Measurements from ENCODE around the gene HEPH.
"Not testable (repeated sequence)": the region's sequence is repeated elsewhere in the genome, so short reads cannot be mapped to it uniquely, and the experiment has no call there.

The HEPH gene, protein sequence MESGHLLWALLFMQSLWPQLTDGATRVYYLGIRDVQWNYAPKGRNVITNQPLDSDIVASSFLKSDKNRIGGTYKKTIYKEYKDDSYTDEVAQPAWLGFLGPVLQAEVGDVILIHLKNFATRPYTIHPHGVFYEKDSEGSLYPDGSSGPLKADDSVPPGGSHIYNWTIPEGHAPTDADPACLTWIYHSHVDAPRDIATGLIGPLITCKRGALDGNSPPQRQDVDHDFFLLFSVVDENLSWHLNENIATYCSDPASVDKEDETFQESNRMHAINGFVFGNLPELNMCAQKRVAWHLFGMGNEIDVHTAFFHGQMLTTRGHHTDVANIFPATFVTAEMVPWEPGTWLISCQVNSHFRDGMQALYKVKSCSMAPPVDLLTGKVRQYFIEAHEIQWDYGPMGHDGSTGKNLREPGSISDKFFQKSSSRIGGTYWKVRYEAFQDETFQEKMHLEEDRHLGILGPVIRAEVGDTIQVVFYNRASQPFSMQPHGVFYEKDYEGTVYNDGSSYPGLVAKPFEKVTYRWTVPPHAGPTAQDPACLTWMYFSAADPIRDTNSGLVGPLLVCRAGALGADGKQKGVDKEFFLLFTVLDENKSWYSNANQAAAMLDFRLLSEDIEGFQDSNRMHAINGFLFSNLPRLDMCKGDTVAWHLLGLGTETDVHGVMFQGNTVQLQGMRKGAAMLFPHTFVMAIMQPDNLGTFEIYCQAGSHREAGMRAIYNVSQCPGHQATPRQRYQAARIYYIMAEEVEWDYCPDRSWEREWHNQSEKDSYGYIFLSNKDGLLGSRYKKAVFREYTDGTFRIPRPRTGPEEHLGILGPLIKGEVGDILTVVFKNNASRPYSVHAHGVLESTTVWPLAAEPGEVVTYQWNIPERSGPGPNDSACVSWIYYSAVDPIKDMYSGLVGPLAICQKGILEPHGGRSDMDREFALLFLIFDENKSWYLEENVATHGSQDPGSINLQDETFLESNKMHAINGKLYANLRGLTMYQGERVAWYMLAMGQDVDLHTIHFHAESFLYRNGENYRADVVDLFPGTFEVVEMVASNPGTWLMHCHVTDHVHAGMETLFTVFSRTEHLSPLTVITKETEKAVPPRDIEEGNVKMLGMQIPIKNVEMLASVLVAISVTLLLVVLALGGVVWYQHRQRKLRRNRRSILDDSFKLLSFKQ

GRCh38 chrX:66163849-66164411, at the start of gene HEPH:
TSS of gene HEPH (plus strand) at chrX:66164247. CDS start at chrX:66170571, 6,324 bp downstream.
- no peak for DNase-seq (ENCODE audit: low spot score)

DNA sequence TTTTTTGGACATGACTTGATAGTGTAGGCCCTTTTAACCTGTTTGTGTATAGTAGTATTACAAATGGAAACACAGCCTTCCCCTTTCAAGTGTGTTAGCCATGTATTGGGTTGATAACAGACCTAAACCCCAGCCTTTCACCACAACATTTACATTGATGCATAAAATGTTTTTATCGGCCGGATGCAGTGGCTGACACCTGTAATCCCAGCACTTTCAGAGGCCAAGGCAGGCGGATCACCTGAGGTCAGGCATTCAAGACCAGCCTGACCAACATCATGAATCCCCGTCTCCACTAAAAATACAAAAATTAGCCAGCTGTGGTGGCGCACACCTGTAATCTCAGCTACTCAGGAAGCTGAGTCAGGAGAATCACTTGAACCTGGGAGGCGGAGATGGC, 45.3 kb upstream of the HEPH start:
- not testable (repeated sequence) for DNase-seq (ENCODE audit: low spot score)

DNA sequence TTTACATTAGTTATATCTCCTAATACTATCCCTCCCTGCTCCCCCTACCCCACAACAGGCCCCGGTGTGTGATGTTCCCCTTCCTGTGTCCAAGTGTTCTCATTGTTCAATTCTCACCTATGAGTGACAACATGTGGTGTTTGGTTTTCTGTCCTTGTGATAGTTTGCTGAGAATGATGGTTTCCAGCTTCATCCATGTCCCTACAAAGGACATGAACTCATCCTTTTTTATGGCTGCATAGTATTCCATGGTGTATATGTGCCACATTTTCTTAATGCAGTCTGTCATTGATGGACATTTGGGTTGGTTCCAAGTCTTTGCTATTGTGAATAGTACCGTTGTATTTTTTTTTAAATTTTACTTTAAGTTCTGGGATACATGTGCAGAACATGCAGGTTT, 42.7 kb upstream of the HEPH start:
- not testable (repeated sequence) for DNase-seq (ENCODE audit: low spot score)

GRCh38 chrX:66126662-66127061, 37.4 kb upstream of the HEPH start:
- DNase-seq (ENCODE audit: low spot score) = no peak

DNA sequence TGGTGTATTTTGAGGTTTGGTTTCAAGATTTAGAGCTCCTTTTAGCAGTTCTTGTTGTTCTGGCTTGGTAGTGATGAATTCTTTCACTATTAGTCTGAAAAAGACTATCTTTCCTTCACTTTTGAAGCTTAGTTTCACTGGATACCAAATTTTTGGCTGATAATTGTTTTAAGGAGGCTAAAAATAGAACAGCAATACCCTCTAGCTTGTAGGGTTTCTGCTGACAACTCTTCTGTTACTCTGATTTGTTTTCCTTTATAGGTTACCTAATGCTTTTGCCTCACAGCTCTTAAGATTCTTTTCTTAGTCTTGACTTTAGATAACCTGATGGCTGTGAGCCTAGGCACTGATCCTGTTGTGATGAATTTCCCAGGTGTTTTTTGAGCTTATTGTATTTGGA, 33.6 kb upstream of the HEPH start:
- DNase-seq (ENCODE audit: low spot score) = no peak

DNA sequence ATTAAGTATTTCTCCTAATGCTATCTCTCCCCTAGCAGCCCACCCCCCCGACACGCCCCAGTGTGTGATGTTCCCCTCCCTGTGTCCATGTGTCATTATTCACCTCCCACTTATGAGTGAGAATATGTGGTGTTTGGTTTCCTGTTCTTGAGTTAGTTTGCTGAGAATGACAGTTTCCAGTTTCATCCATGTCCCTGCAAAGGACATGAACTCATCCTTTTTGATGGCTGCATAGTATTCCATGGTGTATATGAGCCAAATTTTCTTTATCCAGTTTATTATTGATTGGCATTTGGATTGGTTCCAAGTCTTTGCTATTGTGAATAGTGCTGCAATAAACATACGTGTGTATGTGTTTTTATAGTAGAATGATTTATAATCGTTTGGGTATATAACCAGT, 28.8 kb upstream of the HEPH start:
- not testable (repeated sequence) for DNase-seq (ENCODE audit: low spot score)

DNA sequence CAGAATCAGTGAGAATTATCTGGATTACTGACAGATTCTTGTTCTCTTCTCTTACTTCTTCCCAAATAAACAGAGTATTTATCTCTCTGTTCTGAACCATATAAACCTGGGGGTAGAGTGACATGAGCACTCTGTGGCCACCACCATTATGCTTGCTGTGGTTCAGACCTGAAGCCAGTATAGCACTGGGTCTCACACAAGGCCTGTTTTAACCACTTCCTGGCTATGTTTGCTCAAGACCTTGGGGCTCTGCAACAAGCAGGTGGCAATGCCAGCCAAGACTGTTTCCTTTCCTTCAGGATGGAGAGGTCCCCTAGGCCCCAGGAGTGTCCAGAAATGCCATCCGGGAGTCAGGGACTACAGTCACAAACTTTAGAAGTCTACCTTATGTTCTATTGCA, 21.7 kb upstream of the HEPH start:
- DNase-seq (ENCODE audit: low spot score) = no peak

- no peak for DNase-seq (ENCODE audit: low spot score)
Measured at GRCh38 chrX:66144258-66144657, 19.8 kb upstream of the HEPH start.

GRCh38 chrX:66149519-66149918, 14.5 kb upstream of the HEPH start:
- no peak for DNase-seq (ENCODE audit: low spot score)

DNA sequence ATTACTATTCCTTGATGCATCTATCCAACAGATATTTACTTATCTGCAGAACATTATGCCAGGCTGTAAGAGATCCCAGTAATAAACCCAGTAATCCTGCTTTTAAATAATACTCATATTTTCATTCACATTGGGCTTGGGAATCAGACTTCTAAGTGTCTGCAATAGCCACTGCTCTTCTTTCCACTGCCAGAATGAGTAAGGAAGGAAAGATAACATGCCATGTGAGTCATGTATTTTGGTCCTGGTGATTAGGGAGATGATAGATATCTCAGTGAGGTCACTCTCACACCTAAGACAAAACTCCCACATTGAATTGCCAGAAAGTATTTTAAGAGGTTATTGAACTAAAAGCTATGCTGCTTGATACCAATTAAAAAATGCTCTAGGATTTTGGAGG, 13.9 kb upstream of the HEPH start:
- no peak for DNase-seq (ENCODE audit: low spot score)

- DNase-seq (ENCODE audit: low spot score) = no peak
Measured at GRCh38 chrX:66162331-66162822, 1.7 kb upstream of the HEPH start.

GRCh38 chrX:66163447-66163846, 600 bp upstream of the HEPH start:
- DNase-seq (ENCODE audit: low spot score) = no peak

GRCh38 chrX:66164470-66164869, 423 bp downstream of the HEPH start:
- no peak for DNase-seq (ENCODE audit: low spot score)

- no peak for DNase-seq (ENCODE audit: low spot score)
Measured at GRCh38 chrX:66164931-66165330, 884 bp downstream of the HEPH start.

GRCh38 chrX:66166671-66167070, 2.6 kb downstream of the HEPH start:
- DNase-seq (ENCODE audit: low spot score) = no peak

DNA sequence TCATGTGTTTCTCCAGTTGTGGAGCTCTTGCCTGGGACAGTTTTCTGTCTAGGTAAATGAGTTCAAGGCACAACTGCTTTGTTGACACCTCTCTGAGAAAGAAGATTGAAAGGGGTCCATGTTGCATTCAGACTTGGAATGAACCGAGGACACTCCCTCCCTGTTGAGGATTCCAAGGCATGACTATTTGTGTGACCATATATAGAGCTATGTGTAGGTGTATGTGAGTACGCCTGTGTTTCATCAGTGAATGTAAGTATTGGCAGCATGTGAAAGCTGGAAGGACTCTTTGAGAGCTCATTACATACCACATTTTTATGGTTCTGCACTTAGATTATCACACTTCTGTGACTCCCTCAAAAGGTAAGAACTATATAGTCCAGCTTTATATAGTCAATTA, 3.4 kb downstream of the HEPH start:
- no peak for DNase-seq (ENCODE audit: low spot score)

- no peak for DNase-seq (ENCODE audit: low spot score)
Measured at GRCh38 chrX:66176134-66176533, 12.1 kb downstream of the HEPH start.

- DNase-seq (ENCODE audit: low spot score) = no peak
Measured at GRCh38 chrX:66191563-66191962, 27.5 kb downstream of the HEPH start.

GRCh38 chrX:66193821-66194220, 29.8 kb downstream of the HEPH start:
- DNase-seq (ENCODE audit: low spot score) = no peak

DNA sequence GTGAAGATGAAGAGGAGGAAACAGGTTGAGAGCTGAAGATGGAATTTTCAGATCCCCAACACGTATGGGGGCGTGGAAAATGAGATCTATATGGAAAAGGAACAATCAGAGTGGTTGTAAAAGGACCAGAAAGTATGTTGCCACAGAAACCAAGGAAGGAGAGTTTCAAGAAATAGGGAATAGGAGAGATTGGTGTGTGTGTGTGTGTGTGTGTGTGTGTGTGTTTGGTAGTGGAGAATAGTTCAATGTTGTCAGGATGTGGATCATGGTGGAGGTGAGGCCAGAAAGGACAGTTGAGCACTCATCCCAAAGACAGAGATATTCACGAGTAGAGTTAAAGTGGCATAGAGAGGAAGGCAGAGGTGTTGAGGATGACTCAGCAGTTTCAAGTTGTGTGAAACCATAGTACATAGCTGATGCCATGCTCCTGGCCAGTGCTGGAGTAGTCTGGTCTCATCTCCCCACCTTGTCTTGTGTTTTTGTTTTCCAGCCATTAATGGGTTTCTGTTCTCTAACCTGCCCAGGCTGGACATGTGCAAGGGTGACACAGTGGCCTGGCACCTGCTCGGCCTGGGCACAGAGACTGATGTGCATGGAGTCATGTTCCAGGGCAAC, 36.1 kb downstream of the HEPH start:
- no peak for DNase-seq (ENCODE audit: low spot score)

Data from left forelimb (tissue), 1 donor.